ENCODE measurements around the gene SCFD2.
A peak's percentile ranks its signal among the peaks of the same experiment; 100 is the strongest.

Gene SCFD2

DNA sequence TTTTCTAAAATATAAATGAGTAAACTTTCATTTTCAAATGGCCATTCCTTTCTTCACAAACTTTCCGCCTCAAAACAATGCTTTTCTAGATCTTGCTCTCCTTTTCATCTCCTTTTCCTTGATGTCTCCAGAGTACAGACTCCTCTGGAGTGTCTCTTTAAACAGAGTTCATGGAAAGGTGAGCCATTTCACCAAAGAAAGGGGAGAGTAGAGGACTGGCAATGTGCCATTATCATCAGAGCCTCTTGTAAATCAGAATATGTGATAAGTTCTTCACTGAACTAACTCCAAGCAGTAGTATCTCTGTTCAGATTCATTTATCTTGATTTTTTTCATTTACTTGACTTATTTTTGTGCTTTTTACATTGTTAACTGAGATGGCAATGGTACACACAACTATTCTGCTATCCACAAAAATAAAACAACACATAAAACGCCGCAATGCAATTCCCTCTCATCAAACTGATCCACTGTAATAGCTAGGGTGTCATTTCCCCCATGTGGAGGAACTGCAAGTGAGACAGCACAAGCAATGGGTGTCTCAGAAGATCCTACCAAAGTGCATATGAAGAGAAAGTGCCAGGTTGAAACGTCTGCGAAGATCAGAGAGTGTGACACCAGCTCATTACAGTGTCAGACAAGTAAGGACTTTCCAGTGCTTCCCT lies 378.3 kb downstream of the SCFD2 start:
- DNase-seq (ENCODE audit: low read depth) = no peak

DNA sequence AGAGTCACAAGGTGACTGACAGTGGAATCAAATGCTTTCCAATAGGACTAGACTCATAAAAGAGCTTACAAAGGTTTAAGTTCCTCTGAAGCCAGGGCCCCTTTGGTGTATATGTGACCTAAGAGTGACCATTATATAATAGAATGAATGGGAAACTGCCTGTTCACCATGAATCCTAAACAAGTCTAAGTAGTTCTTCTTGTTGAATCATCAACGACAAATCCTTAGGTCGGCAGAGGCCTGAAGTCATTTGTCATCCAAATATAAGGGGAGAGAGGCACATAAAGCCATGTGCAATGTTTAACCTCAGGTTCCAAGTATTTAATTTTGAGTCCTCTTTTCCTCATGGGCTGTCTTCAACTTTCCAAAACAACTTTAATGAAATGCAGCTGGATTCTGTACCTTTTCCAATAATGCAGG lies 381.4 kb downstream of the SCFD2 start:
- peak; percentile 16 for DNase-seq (ENCODE audit: low read depth)

DNA sequence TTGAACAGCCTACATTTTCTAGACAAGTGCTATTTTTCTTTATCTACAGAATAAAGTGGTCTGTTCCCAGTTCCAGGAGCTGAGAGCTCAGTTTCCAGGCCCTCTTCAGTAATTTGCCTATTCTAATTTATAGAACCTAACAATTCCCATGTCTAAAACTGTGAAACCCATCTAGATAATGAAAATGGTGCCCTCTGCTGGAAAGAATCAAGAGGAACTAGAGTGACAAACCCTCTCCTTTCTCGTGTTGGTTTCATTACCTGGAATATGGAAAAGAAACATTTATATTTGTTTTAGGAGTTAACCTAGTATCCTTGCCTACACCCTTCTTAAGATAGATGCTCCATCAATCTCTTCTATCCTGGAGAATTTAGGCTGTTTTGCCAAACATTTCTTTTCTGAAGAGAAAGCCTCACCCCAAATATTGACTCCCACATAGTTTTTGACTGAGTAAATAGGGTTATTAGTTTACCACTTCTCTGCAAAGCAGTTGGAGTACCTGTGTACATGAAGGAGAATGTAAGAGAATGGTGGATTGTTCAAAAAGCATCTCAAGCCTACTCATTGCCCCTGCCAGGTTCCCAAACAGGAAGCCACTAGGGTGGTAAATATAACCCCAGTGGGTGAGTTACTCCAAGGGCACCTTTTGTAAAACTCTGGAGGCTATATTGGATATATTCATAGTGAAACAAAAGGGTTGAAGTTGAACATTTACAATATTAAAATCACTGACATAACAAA lies 382.1 kb downstream of the SCFD2 start:
- DNase-seq (ENCODE audit: low read depth) = peak; percentile 34

DNA sequence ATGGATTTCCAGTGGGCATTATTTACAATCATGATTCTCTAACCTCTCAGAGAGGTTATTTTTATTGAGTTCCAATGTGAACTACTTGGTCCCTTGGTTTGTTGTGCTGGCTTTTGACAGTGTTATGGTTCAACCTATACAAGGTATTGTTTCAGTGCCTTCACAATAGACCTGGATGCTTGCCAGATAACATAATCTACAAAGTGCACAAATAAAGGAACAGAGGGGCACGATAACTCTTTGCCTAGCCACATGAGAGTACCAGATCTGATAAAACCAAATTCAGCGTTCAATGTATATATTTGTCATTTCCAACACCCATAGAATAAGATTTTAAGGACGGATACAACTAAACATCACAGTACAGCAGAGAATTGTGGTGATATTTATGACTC lies 382.9 kb downstream of the SCFD2 start:
- no peak for DNase-seq (ENCODE audit: low read depth)

DNA sequence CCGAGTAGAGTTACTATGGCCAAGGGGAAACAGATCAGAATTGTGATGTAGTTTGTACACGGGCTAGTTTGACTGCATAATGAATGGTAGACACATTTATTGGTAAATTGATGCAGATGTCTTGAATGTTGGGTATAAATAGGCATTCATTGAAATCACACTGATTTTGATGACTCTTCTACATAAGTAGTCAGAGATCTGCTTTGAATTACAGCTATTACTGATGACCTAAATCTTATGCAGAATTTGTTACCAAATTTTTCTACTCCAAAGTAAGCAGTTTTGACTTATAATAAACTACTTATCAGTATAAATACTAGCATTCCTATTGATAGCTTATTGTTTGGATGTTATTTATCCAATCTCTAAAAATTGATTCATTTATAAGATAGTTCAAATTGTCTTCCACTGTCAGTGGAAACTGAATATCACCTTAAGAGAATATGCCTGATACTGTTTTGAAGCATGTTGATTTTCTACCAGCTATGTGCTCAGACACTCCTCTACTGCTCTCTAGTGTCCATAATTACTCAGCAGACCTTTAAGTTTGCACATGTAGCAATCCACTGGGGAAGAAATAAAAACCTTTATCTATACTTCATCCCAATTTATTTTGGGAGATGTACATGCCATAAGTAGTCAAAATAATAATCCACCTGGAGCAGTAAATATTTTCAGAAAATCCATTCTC lies 383.5 kb downstream of the SCFD2 start:
- DNase-seq (ENCODE audit: low read depth) = peak; percentile 36

GRCh38 chr4:52979821-52980590 lies 385.9 kb downstream of the SCFD2 start:
- DNase-seq (ENCODE audit: low read depth) = no peak

DNA sequence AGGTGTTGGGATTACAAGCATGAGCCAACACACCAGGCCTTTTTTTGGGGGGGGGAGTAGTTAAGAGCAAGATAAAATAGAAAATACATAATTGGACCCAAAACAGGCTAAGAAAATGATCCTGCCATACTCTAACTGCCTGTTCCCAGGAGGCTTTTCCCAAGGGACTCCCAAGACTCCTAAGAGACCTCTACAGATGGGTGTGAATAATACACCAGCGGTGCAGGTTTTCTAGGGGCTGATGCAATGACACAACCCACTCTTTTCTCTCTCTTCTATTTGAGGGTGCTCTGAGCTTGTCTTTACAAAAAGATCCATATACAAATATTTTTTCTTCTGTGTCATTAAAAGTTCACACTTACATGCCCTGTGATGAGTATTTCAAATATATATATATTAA lies 386.8 kb downstream of the SCFD2 start:
- DNase-seq (ENCODE audit: low read depth) = no peak

DNA sequence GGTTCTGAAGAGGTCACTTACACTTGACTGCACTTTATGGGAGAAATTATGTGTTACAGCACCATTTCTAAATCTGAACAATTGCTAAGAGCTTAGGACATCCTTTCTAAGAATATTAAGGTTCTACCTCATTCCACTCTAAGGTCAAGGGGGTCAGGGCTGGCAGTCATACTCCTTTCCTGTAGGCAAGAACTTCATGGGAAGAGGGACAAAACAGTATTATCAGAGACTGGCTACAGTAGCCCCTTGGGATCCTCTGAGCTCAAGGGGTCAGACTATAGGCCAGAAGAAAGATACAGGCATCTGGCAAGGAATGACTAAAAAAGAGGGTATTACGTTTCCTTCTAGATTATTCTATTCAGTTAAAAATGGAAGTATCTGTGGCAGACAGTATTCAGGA lies 388.6 kb downstream of the SCFD2 start:
- no peak for DNase-seq (ENCODE audit: low read depth)

DNA sequence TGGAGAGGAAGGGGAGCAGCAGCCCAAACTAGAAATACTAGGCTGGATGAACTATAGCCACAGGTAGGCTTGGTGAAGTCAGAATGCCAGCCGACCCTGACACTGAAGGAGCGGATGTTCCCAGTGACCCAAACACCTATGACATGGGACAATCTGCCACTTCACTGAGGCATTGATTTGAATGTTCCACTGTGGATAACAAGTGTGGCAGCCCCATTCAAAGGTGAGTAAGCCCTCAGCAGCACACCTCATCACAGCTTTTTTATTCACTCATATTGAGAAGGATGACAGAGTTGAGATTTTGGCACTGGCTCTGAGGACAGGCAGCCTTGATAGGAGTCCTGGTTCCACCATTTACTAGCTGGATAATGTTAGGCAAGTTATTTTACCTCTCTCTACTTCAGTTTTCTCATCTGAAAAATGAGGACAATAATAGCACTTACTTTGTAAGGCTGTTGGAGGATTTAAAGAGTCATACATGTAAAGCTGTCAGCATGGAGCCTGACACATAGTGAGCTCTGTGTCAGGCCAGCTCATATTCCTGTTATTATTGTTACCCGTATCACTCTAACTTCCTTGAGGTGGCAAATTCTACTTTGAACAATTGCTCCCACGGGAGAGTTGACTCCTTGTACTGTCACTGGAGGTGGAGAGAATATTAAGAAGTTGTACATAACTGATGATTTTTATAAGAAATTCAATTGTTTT lies 389.2 kb downstream of the SCFD2 start:
- no peak for DNase-seq (ENCODE audit: low read depth)

GRCh38 chr4:52968691-52969090 lies 397.2 kb downstream of the SCFD2 start:
- no peak for DNase-seq (ENCODE audit: low read depth)

DNA sequence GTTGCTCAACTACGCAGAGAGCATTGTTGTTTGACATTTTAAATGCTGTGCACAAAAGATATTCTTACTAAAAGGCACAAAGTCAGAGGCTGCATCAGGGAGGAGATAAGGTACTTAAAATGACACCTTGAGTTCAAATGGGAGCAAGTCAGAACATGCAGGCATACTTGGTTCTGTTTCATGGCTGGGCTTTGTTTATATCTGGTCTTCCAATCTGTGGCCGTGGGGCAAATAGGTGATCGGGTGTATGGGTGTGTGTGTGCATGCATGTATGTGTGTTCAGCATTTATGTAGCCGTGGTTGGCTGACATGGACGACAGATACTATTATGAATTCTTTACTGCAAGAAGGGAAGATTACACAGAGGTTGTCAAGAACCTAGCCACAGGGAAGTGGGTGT lies 397.6 kb downstream of the SCFD2 start:
- DNase-seq (ENCODE audit: low read depth) = no peak

DNA sequence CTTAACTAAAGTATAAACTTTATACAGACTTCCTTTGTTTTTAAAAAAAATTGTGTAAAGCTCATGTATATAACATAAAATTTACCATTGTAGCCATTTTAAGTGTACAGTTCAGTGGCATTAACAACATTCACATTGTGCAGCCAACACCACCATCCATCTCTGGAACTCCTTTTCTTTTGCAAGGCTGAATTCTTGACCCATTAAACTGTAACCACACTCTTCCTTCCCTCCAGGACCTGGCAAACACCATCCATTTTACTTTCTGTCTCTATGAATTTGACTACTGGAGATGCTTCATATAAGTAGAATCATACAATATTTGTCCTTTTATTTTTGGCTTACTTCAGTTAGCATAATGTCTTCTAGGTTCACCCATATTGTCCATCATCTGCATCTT lies 399.1 kb downstream of the SCFD2 start:
- no peak for DNase-seq (ENCODE audit: low read depth)

- no peak for DNase-seq (ENCODE audit: low read depth)
These were observed 399.7 kb downstream of the SCFD2 start for GRCh38 chr4:52966172-52966571.

DNA sequence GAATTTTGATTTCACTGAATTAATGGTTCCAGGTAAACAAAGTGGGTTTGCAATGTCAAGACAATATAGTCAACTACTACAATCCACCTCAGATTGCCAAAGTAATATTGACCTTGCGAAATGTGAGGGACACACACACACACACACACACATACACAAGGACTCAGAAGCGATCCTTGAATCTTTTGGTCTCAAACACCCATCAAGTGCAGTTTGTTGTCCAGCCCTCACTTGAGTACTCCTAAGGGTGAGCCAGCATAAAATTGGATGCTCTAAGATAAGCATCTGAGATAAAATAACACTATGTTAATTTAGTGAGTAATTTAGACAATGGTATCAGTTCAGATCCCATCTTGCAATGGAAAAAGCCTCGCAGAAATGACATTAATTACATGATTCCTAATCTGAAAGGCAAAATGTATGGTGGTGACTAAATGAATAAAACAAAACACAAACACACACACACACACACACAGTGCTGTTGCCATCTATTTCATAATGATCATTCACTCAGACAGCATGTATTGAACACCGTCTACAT lies 401.2 kb downstream of the SCFD2 start:
- DNase-seq (ENCODE audit: low read depth) = no peak

GRCh38 chr4:52964011-52964410 lies 401.9 kb downstream of the SCFD2 start:
- DNase-seq (ENCODE audit: low read depth) = no peak

DNA sequence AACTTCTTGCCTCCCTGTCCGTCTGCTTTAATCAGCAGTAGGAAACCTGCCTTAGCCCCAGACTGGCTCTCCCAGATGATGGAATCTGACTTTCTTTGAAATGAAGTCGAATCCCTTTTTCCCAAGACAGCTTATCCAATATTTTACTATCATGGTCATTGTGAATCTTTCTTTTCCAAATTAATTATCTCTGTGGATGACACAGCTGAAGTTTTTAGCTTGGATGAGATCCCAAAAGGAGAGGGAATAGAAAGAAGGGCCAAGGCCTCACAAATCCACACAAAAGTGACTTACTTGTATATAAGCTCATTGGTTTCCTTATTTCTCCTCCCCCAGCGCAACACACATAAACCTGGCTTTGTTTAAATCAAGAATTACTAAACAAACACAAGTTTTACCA lies 403.1 kb downstream of the SCFD2 start:
- no peak for DNase-seq (ENCODE audit: low read depth)

GRCh38 chr4:52961666-52962412 lies 404.0 kb downstream of the SCFD2 start:
- DNase-seq (ENCODE audit: low read depth) = no peak

GRCh38 chr4:52959541-52959940 lies 406.3 kb downstream of the SCFD2 start:
- no peak for DNase-seq (ENCODE audit: low read depth)

- no peak for DNase-seq (ENCODE audit: low read depth)
These were observed 407.8 kb downstream of the SCFD2 start for GRCh38 chr4:52957835-52958631.

DNA sequence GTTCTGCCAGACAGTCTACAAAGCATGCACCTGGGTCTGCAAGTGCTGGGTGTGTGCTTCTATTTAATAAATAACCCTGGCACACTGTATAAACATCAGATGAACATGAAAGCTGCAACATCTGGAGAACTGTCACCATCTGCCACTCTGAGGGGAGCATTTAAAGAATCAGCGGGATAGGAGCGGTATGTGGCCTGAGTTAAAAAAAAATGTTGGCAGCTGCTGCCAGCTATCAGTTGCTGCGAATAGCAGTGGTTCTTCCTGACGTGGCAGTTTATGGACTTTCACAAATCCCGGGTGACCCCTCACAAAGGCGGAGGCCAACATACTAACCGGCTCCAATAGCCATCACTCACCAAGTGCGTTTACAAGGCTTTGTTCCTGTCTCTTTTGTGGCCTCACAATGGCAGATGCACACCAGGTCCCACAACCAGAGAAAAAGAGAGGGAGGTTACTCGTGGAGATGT lies 408.6 kb downstream of the SCFD2 start:
- peak; percentile 28 for DNase-seq (ENCODE audit: low read depth)
